Activated CD4-positive, alpha-beta T cell treated with anti-CD3 and anti-CD28 coated beads for 36 hours (primary cell): ENCODE measurements around the gene TDRKH. TPM values are rescaled to one million over a fixed set of nuclear protein-coding genes. Genes with fewer than 3 reads are reported as not detected.

Source experiments
- ATAC-seq: fragments of 200-7000 bp; cut with Tn5 transposase; one replicate; pipeline ENCODE4 v1.10.0; 2021; ENCODE audit warnings: mild to moderate bottlenecking, moderate library complexity
- CTCF ChIA-PET: fragments of 350-600 bp; sonication (Branson Sonifier 250); formaldehyde crosslinking; loops from one replicate; lab custom pipeline; 2021; ENCODE audit warnings: antibody characterized with exemption; lab: Charles Lee
- POLR2A ChIA-PET: fragments of 350-600 bp; sonication (Branson Sonifier 250); formaldehyde crosslinking; loops from one replicate; lab custom pipeline; 2021; ENCODE audit warnings: antibody characterized with exemption, inconsistent platforms; lab: Charles Lee
- DNase-seq: peaks from one replicate; pipeline ENCODE4 v3.0.0-alpha.2; 2020
- H3K27ac Mint-ChIP-seq: one replicate; pipeline ENCODE4 v1.8.0; 2021; ENCODE audit warnings: mixed read lengths
- H3K27me3 Mint-ChIP-seq: one replicate; pipeline ENCODE4 v1.8.0; 2021; ENCODE audit warnings: mixed read lengths
- H3K36me3 Mint-ChIP-seq: one replicate; pipeline ENCODE4 v1.8.0; 2021; ENCODE audit warnings: low read depth, mixed read lengths
- H3K4me1 Mint-ChIP-seq: one replicate; pipeline ENCODE4 v1.8.0; 2021; ENCODE audit warnings: mixed read lengths
- H3K4me3 Mint-ChIP-seq: one replicate; pipeline ENCODE4 v1.8.0; 2021; ENCODE audit warnings: mild to moderate bottlenecking, moderate library complexity, mixed read lengths
- H3K9me3 Mint-ChIP-seq: one replicate; pipeline ENCODE4 v1.8.0; 2021; ENCODE audit warnings: low read depth, mixed read lengths
- intact Hi-C, 2 experiments: fragments of 100-400 bp; cut with DNase I in 1 of 2; cut with micrococcal nuclease in 1 of 2; formaldehyde crosslinking; loops; one replicate each; pipeline versions ENCODE4 v1.14.2 to v1.15.1; 2022 to 2024; cut with DNase I, micrococcal nuclease
- total RNA-seq, 2 experiments: library from RNA; stranded (reverse); gene quantifications; one replicate each; pipeline ENCODE4 v1.2.3, GENCODE V29; 2021

TDRKH gene
- total RNA-seq, 2 experiments from 2014 or later = 18.4 to 19.9 TPM

DNA sequence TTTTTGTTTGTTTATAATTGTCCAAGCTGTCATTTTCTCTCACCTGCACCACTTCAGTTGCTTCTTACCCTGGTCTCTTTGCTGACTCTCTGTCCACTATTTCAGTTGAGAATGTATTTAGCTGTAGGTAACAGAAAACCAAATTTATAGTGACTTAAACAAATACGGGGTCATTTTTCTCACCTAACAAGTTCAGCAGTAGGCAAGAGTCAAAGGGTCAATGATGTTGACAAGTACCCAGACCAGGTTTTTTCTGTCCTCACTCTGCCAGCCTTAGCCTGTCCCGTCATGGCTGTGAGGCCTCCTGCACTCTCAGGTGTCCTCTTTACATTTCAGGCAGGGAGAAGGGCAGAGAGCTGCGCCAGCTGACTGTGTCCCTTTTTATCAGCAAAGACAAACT lies 57.2 kb downstream of the TDRKH start:
- no peak for ATAC-seq
- CTCF ChIA-PET = interaction anchor here (0.8 to 3.2 kb wide), 3 partner anchors 101 to 289 kb away, joined by 3 to 12 read pairs (median 5); no protein-coding TSS in a partner anchor
- peaks cover 9% of the 10 kb centered on the region for H3K9me3 Mint-ChIP-seq

GRCh38 chr1:151729966-151730291 lies 60.4 kb downstream of the TDRKH start:
- no peaks in the 10 kb centered on the region for H3K9me3 Mint-ChIP-seq
- no peak for DNase-seq
- ChIA-PET POLR2A (interaction anchor here (0.6 kb wide), 1 partner anchor 118 kb away, joined by 4 read pairs; no protein-coding TSS in a partner anchor), CTCF (interaction anchor here (0.7 to 1.1 kb wide), 2 partner anchors 108 to 136 kb away, joined by 4 to 7 read pairs; no protein-coding TSS in a partner anchor)
- H3K27me3 Mint-ChIP-seq = peaks cover 31% of the 10 kb centered on the region
- intact Hi-C loops = loop anchor here (10.0 kb wide), 2 partner anchors 285 to 425 kb away; no protein-coding TSS in a partner anchor
- no peaks in the 10 kb centered on the region for H3K4me1 Mint-ChIP-seq
- H3K36me3 Mint-ChIP-seq = no peaks in the 10 kb centered on the region
- no peak for ATAC-seq
- H3K27ac Mint-ChIP-seq = no peak overlapping the region
- no peak overlapping the region for H3K4me3 Mint-ChIP-seq

More for the DNA sequence above, 57.2 kb downstream of the TDRKH start:
- POLR2A ChIA-PET = interaction anchor here (0.5 kb wide), 1 partner anchor 39 kb away, joined by 5 read pairs; no protein-coding TSS in a partner anchor
- Mint-ChIP-seq H3K36me3 (no peaks in the 10 kb centered on the region), H3K4me1 (no peaks in the 10 kb centered on the region), H3K27me3 (peaks cover 18% of the 10 kb centered on the region), H3K27ac (no peak overlapping the region), H3K4me3 (no peak overlapping the region)
- intact Hi-C loops = loop anchor here (10.0 kb wide), 2 partner anchors 288 to 428 kb away; no protein-coding TSS in a partner anchor
- DNase-seq = no peak

- Mint-ChIP-seq H3K4me1 (no peaks in the 10 kb centered on the region), H3K9me3 (no peaks in the 10 kb centered on the region), H3K36me3 (no peaks in the 10 kb centered on the region), H3K27me3 (peaks cover 33% of the 10 kb centered on the region), H3K27ac (no peak overlapping the region), H3K4me3 (no peak overlapping the region)
- intact Hi-C loops = no loop called here
- DNase-seq = no peak
- CTCF ChIA-PET = interaction anchor here (0.6 to 1.1 kb wide), 3 partner anchors 109 to 239 kb away, joined by 3 to 7 read pairs (median 4); no protein-coding TSS in a partner anchor
- no peak for ATAC-seq
- POLR2A ChIA-PET = interaction anchor here (0.6 to 0.7 kb wide), 2 partner anchors 12 to 117 kb away, joined by 3 to 4 read pairs; no protein-coding TSS in a partner anchor
Measured at GRCh38 chr1:151729157-151729965, 60.9 kb downstream of the TDRKH start.

DNA sequence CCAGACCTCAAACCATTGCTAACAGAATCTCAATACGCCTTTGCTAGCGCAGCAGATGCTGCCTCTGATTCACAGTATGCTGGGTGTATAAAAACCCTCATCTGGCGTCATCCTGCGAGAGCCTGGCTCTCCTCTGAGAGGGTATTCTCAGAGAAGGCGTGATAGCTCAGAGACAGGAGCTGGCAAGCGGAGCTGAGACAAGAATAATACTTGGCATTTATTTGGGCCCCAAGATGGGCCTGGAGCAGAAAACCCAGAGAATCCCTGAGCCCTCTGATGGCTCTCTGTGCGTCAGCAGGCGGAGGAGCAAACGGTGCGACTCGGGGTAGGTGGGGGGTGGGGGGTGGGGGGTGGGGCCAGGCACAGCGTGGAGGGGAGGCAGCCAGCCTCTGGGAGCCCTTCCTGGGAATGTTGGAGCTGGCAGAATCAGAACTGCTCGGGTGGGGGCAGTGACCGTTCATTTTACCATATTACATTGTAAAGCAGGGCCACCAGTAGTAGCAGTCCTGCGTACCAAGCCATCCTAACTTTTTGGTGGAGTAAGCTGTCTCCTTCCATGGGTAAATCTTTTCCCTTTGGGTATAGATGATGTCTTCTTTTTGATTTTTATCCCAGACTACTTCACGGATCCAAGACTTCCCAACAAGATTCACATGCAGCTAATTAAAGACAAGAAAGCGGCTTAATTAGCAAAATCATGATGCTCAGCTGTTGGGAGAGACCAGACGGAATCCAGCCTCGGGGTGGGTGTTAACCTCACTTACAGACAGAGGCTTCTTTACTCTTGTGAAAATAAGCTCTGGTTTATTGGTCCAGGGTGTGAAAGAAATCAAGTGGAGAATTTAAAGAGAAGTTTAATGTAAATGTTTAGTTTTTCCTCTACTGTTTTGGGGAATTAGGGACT lies 61.9 kb downstream of the TDRKH start:
- no peak for ATAC-seq
- no peak for DNase-seq
- Mint-ChIP-seq H3K4me1 (no peaks in the 10 kb centered on the region), H3K9me3 (no peaks in the 10 kb centered on the region), H3K36me3 (no peaks in the 10 kb centered on the region), H3K27me3 (peaks cover 39% of the 10 kb centered on the region), H3K27ac (no peak overlapping the region), H3K4me3 (no peak overlapping the region)
- intact Hi-C loops = no loop called here
- CTCF ChIA-PET = interaction anchor here (0.7 to 1.0 kb wide), 2 partner anchors 108 to 149 kb away, joined by 3 read pairs; no protein-coding TSS in a partner anchor
- POLR2A ChIA-PET = interaction anchor here (0.7 kb wide), 1 partner anchor 11 kb away, joined by 3 read pairs; no protein-coding TSS in a partner anchor

GRCh38 chr1:151723726-151724370 lies 66.5 kb downstream of the TDRKH start:
- H3K36me3 Mint-ChIP-seq = no peaks in the 10 kb centered on the region
- CTCF ChIA-PET = interaction anchor here (0.7 to 1.0 kb wide), 2 partner anchors 11 to 43 kb away, joined by 4 read pairs; no protein-coding TSS in a partner anchor

More at GRCh38 chr1:151723726-151724370, 66.5 kb downstream of the TDRKH start:
- H3K4me3 Mint-ChIP-seq = no peak overlapping the region
- peaks cover 16% of the 10 kb centered on the region for H3K4me1 Mint-ChIP-seq
- POLR2A ChIA-PET = no interaction called here
- H3K27me3 Mint-ChIP-seq = peaks cover 44% of the 10 kb centered on the region
- no peak for ATAC-seq
- H3K27ac Mint-ChIP-seq = no peak overlapping the region
- no peaks in the 10 kb centered on the region for H3K9me3 Mint-ChIP-seq
- DNase-seq = no peak
- intact Hi-C loops = no loop called here

Other genes starting within 250 kb of the TDRKH start
- gene SNX27, start 178.4 kb downstream of the TDRKH start, total RNA-seq = 10 to 100 TPM; 28.5 to 29.1 TPM
- gene CELF3, start 73.7 kb downstream of the TDRKH start, total RNA-seq = not detected
- not detected for gene RIIAD1, start 69.0 kb downstream of the TDRKH start, total RNA-seq
- 100 to 1,000 TPM; 139 to 184 TPM for gene MRPL9, start 27.0 kb downstream of the TDRKH start, total RNA-seq
- gene LINGO4, start 14.9 kb upstream of the TDRKH start, total RNA-seq = under 1 TPM; 0.09 to 0.18 TPM
- gene RORC, start 41.3 kb upstream of the TDRKH start, total RNA-seq = 1 to 10 TPM; 3.8 to 3.9 TPM
- gene C2CD4D, start 49.3 kb upstream of the TDRKH start, total RNA-seq = 1 to 10 TPM; 2.1 to 2.4 TPM
- not detected for gene THEM5, start 63.2 kb upstream of the TDRKH start, total RNA-seq
- gene THEM4, start 119.0 kb upstream of the TDRKH start, total RNA-seq = 10 to 100 TPM; 23.9 to 26.0 TPM
- gene S100A10, start 203.4 kb upstream of the TDRKH start, total RNA-seq = 100 to 1,000 TPM; 230 to 246 TPM
- gene S100A11, start 246.5 kb upstream of the TDRKH start, total RNA-seq = 100 to 1,000 TPM; 264 to 361 TPM